Left ventricle myocardium inferior (tissue), 1 donor: ENCODE results near the gene DNMT3B. TPM values are rescaled to one million over a fixed set of nuclear protein-coding genes. Genes with fewer than 3 reads are reported as not detected.

ENCODE experiments used
- DNase-seq: peaks from one replicate; pipeline ENCODE4 v3.0.0-alpha.2; 2020
- H3K27ac ChIP-seq: fragments of 200-600 bp; replicated peaks from 2 replicates; pipeline ENCODE4 v1.8.0; 2021
- H3K27me3 ChIP-seq: fragments of 200-600 bp; 2 replicates; pipeline ENCODE4 v1.8.0; 2021; ENCODE audit warnings: low read depth
- H3K36me3 ChIP-seq: fragments of 200-600 bp; 2 replicates; pipeline ENCODE4 v1.8.0; 2021
- H3K4me1 ChIP-seq: fragments of 200-600 bp; 2 replicates; pipeline ENCODE4 v1.8.0; 2021
- H3K4me3 ChIP-seq: fragments of 200-600 bp; 2 replicates; pipeline ENCODE4 v1.8.0; 2021; ENCODE audit warnings: mild to moderate bottlenecking, moderate library complexity
- H3K9me3 ChIP-seq: fragments of 200-600 bp; replicated peaks from 2 replicates; pipeline ENCODE4 v1.8.0; 2021
- CTCF ChIP-seq: fragments of 200-600 bp; IDR thresholded peaks from 2 replicates; pipeline ENCODE4 v1.8.0; 2021; ENCODE audit warnings: antibody characterized with exemption, mild to moderate bottlenecking, borderline replicate concordance
- intact Hi-C: fragments of 100-400 bp; cut with micrococcal nuclease; formaldehyde crosslinking; loops from one replicate; pipeline ENCODE4 v1.11.0; 2022
- total RNA-seq: library from RNA; stranded (reverse); fragmentation: NEBNext Ultra II Directional; extraction: Animal tissue kit (Norgen Biotek cat#: 25700); gene quantifications from one replicate; pipeline ENCODE4 v1.2.1, GENCODE V29; 2021
- donor health status: DM: no; HTN: yes; CAD: no; lungs with severe emphysema.

The DNMT3B gene
- total RNA-seq, 1 donor from 2014 or later: 0.49 TPM

GRCh38 chr20:32777177-32777956 is 15.2 kb downstream of the DNMT3B start:
- H3K9me3 ChIP-seq: no peaks in the 10 kb centered on the region
- H3K36me3 ChIP-seq: no peaks in the 10 kb centered on the region
- H3K4me3 ChIP-seq: no peak overlapping the region
- no peak overlapping the region for H3K27ac ChIP-seq
- intact Hi-C loops: loop anchor here (5.0 kb wide), 1 partner anchor 105 kb away; the partner anchor contains the start of gene C20orf203
- DNase-seq: no peak
- H3K4me1 ChIP-seq: peaks cover 8% of the 10 kb centered on the region
- H3K27me3 ChIP-seq: no peaks in the 10 kb centered on the region
- no peak for TF ChIP-seq CTCF

- Histone ChIP-seq H3K4me3 (no peak overlapping the region), H3K27ac (no peak overlapping the region), H3K9me3 (no peaks in the 10 kb centered on the region), H3K4me1 (peaks cover 8% of the 10 kb centered on the region), H3K27me3 (no peaks in the 10 kb centered on the region), H3K36me3 (no peaks in the 10 kb centered on the region)
- no peak for DNase-seq
- intact Hi-C loops: loop anchor here (5.0 kb wide), 1 partner anchor 107 kb away; the partner anchor contains the start of gene C20orf203
- TF ChIP-seq CTCF: no peak
Measured at GRCh38 chr20:32779500-32780211, 17.5 kb downstream of the DNMT3B start.

- Histone ChIP-seq H3K9me3 (no peaks in the 10 kb centered on the region), H3K27me3 (no peaks in the 10 kb centered on the region), H3K36me3 (no peaks in the 10 kb centered on the region), H3K4me1 (peaks cover 8% of the 10 kb centered on the region), H3K4me3 (no peak overlapping the region), H3K27ac (no peak overlapping the region)
- no peak for DNase-seq
- intact Hi-C loops: no loop called here
- TF ChIP-seq CTCF: no peak
Measured at GRCh38 chr20:32780278-32780677, 18.1 kb downstream of the DNMT3B start.

GRCh38 chr20:32780749-32781655 is 18.8 kb downstream of the DNMT3B start:
- Histone ChIP-seq H3K9me3 (no peaks in the 10 kb centered on the region), H3K36me3 (peaks cover under 1% of the 10 kb centered on the region), H3K4me1 (peaks cover 6% of the 10 kb centered on the region), H3K4me3 (no peak overlapping the region), H3K27me3 (no peaks in the 10 kb centered on the region), H3K27ac (no peak overlapping the region)
- no peak for TF ChIP-seq CTCF
- DNase-seq: no peak
- intact Hi-C loops: no loop called here
